Measurements from ENCODE around the gene GRK6.
"Not testable (repeated sequence)": the region's sequence is repeated elsewhere in the genome, so short reads cannot be mapped to it uniquely, and the experiment has no call there.

GRK6 gene

GRCh38 chr5:177399997-177400868, 26.2 kb upstream of the GRK6 start, which contains the start of gene PFN3:
PFN3 (minus strand) TSS chr5:177400661; CDS start chr5:177400576, 85 bp downstream.
- peak; percentile 42 for DNase-seq

GRCh38 chr5:177402271-177403043, 24.0 kb upstream of the GRK6 start:
- DNase-seq, result peak; percentile 42

- DNase-seq, result no peak
Measured at GRCh38 chr5:177403102-177403791, 23.2 kb upstream of the GRK6 start.

GRCh38 chr5:177403792-177404640, 22.5 kb upstream of the GRK6 start:
- peak; percentile 72 for DNase-seq

DNA sequence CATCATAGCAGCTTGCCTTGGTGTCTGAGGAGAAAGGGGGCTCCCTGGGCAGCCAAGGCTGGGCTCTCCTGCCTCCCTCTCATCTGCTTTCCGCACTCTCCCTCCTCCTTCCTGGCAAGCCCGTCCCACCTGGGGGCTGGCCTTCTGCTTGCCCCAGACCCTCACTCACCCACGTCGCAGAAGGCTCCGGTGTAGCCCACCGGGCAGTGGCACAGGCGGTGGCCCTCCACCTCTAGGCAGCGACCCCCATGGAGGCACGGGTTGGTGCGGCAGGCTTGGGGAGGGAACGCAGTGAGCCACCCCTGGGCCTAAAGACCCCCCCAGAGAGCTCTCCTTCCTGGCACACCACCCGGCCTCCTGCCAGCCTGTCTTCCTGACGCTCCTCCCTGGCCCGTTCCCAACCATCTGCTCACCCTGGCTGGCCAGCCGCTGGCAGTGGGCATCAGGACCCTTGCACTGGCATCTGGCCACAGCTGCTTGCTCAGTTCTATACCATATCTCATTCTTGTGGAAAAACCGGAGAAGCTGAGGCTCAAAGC, 21.8 kb upstream of the GRK6 start:
- DNase-seq, result no peak

DNA sequence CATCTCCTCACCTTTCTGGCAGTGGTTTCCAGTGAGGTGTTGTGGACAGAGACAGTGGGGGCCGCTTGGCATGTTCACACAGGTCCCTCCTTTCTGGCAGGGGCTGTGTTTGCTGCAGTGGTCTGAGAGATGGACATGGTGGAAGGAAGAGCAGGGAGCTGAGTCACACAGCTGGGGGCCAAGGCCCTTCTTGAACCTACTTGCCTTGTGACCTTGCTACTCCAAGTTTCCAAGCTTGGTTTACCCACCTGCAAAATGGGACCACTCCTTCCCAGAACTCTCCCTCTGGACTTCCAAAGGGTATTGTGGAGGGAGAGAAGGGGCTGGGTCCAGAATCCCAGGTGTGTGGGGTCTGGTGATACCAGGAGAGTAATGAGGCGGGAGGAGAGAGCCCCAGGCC, 21.2 kb upstream of the GRK6 start:
- DNase-seq, result no peak

GRCh38 chr5:177405805-177406204, 20.7 kb upstream of the GRK6 start:
- DNase-seq, result no peak

DNA sequence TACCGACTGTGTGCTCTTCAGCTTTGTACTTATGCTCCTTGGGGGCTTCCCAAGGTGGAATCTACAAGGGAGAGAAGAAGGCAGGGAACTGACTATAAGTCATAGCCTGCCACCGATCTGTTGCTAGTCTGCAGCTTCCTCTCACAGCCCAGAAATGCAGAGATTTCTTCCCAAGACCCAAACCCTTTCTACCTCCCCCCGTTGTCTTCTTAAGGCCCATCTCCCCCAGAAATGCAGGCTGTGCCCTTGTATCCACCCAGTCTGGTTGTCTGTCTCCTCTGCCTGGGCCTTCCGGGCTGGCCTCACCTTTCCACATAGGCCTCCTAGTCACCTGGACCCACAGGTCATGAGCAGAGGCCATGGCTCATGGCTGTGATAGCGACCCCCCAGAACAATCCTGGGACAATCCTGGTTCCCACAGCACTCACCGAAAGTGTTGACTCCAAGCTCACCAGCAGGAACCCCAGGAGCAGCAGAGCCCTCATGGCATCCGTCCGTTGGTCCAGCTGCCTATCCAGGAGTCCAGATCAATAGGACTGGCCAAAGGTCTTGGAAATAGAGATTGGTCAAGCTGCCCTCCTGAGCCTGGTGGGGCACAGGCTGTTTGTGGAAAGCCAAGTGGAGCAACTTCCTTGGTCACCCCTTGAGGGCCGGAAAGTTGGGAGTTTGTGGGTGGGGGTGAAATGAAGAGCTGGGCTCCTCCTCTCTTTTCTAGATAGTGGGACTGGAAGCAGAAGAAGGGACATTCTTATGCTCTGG, 17.3 kb upstream of the GRK6 start, which contains the start of gene F12:
Gene F12, minus strand, starts transcription at position 522 of the 759 bp plus-strand sequence. Its CDS starts 37 bp downstream, at position 485.
- no peak for DNase-seq

DNA sequence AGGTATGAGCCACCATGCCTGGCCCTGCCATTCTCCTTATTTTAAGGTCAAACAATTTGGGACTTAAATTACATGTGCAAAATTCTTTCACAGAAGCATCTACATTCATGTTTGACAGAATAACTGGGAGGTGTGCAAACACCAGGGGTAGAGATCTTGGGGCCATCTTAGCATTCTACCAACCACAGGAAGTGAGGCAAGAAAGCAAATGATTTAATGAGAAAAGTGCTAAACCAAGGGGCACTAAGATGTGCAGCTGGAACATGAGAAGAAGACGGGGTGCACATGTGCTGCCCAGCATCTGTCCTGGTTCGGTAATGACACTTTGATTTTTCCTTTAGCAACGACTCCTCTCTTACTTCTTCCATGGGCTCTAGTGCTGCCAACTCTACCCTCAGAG, 15.9 kb upstream of the GRK6 start:
- no peak for DNase-seq

DNA sequence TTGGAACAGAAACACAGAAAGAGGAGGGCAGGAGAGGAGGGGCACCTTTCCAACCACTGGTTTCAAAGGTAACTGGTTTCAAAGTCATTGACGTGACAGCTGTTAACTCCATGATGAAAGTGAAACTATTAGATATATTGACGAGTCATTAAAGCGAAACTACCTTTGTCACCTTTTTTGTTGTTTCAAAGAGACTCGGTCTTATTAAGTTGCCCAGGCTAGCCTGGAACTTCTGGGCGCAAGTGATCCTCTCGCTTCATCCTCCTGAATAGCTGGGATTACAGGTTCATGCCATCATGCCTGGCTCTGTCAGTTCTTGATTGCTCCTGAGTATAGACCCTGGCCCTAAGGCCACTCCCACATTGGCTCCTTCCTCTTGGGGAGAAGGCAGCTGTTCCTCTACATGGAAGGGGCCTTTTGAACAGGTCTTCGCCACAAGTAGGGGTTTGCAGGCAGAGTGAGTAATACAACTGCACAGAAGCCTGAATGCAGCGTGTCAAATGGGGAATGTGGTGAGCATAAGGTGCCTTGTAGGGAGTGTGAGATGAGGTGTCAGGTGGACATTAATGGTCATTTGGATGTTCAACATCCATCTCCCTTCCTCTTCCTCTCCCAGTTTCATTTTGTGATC, 13.8 kb upstream of the GRK6 start:
- DNase-seq, result no peak

DNA sequence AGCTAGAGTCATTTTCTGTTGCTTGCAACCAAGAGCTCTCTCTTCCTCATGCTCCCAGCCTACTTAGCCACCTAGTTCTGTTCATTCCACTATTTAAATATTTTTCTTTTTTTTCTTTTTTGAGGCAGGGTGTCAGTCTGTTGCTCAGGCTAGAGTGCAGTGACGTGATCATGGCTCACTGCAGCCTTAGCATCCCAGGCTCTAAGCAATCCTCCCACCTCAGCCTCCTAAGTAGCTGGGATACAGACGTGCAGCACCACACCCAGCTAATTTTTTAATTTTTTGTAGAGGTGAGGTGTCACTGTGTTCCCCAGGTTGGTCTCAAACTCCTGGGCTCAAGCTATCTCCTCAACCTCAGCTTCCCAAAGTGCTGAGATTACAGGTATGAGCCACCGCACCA, 12.0 kb upstream of the GRK6 start:
- no peak for DNase-seq

GRCh38 chr5:177417081-177417480, 9.4 kb upstream of the GRK6 start:
- DNase-seq, result not testable (repeated sequence)

- DNase-seq, result peak; percentile 70
Measured at GRCh38 chr5:177419046-177419445, 7.4 kb upstream of the GRK6 start.

DNA sequence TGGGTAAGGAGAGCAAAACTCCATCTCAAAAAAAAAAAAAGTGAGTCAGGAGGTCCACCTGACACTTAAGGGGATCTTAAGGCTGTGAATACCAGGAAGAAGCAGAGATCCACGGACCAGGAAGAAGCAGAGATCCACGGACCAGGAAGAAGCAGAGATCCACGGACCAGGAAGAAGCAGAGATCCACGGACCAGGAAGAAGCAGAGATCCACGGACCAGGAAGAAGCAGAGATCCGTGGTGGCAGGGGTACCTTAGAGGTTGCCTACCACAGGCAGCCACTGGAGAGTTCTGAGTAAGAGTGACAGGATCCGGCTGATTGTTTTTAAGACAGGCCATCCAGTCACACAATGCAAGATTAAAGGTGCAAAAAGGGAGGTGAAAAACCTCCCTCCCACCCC, 6.0 kb upstream of the GRK6 start:
- DNase-seq, result not testable (repeated sequence)

DNA sequence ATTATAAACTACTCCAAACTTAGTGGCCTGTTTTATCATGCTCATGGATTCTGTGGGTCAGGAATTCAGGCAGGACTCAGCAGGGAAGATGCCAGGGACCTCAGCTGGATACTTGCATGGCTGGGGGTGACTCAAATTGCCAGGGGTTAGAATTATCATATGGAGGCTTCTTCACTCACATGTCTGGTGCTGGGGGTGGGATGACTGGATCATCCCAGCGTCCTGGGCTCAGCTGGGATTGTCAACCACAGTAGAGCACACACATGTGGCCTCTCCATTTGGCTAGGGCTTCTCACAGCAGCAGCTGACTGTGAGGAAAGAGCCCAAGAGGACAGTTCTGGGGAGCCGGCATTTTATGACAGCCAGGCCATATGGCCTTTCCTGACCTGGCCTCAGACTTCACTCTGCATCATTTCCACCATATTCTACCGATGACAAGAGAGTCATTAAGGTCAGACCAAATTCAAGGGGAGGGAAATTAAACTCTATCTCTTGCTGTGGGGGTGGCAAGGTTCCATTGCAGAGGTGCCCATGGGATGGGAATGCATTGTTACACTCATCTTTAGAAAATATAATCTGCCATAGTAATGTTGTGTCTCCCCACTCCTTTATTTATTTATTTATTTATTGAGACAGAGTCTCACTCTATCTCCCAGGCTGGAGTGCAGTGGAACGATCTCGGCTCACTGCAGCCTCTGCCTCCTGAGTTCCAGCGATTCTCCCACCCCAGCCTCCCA, 5.2 kb upstream of the GRK6 start:
- no peak for DNase-seq

- no peak for DNase-seq
Measured at GRCh38 chr5:177423671-177424070, 2.8 kb upstream of the GRK6 start.

DNA sequence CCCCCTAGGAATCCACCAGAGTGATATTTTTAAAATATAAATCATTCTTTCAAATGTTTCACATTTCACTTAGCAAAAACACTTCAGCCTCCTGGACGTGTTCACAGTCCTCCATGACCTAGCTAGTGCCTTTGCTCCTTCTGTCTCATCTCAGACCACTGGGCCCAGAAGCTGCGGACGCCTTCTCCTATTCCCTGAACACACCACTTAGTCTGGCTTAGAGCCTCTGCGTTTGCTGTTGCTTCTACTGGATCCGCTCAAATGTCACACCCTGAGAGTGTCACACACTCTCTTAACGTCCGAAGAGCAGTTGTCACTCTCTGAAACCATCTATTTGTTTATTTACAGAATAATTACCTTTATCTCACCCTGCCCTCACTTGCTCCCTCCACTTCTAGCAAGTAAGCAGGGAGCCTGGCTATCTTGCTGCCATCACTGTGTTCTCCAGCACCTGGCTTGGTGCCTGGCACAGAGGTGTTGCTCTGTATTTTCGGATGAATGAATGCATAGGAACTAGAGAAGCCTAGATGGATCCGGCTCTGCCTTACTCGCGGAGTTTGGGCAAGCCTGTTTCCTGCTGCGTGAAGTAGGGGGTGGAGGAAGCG, 1.2 kb upstream of the GRK6 start:
- no peak for DNase-seq

DNA sequence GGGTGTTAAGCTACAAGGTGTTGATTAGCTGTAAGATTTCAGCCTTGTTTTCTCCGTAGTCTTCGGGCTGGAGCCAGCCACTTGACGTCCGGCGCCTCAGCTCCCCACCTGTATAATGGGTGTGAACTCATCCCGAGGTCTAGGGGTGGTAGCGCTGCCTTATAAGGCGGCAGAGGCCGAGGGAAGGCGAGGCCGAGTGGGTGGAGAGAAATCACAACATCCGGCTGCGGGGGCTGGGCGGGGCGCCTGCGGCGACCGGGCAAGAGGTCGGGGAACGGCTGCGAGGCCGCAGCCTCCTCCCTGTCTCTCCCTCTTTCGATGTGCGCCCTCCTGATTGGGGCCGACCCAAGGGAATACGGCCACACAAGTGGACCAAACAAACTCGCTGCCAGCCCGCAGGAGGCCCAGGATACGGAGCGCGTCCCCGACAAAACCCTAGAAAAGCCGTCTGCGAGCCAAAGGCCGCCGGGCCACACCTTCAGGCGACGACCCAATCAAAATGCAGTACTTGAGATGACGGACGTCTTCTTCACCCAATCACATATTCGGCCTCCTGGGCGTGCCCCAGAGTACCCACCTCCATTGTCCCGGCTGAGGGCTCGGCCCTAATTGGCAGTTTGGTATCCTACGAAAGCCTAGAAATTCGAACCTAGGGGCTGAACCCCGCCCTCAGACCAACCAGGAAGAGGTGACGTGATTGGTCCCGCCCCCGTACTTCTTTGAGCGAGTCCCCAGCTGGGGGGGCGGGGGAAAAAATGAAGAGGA, 493 bp upstream of the GRK6 start:
- peak; percentile 100 for DNase-seq

Measured in fibroblast of skin of abdomen (primary cell).